UCSD-AML1 (cell line): ENCODE data around the gene SSR2.
"Not testable (repeated sequence)": the region's sequence is repeated elsewhere in the genome, so short reads cannot be mapped to it uniquely, and the experiment has no call there.

Experiments used
- DNase-seq: peaks from one replicate; lab custom pipeline; 2025; ENCODE audit not compliant: unreplicated experiment; lab: John Stamatoyannopoulos, UW

Gene SSR2

GRCh38 chr1:155996166-155996565, 24.6 kb downstream of the SSR2 start:
- DNase-seq, result no peak

GRCh38 chr1:155993595-155993994, 27.2 kb downstream of the SSR2 start:
- no peak for DNase-seq

DNA sequence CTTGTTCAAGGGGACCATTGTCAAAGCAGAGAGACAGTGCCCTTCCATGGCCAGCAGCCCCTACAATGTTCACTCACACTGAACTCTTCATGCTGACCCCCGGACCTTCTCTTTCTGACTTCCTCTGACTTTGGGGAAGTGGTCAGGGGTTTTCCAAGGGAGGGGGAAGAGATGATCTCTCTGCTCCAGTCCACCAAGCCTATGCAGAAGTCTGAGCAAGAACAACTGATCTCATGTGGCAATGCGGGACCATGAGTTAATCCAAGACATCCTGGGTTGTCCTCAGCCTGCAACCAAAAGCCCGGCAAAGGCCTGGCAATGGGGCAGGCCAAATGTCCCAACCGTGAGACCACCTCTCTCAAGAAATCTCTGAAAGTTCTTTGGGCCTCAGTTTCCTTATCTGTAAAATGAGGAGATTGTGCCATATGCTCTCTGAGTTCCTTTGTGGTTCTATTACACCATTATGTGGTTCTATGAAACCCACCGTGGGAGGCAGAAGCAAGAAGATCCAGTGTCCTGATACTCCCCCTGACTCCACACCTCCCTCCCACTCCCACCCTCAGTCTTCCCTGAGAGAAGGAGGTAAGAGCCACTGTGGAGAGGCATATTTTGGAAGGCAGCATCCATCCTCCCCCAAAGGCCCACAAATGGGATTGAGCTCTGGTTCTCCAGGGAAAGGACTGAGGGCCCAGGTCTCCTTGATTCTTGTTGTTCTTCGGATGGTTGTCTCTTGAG, 30.6 kb downstream of the SSR2 start:
- DNase-seq, result peak; percentile 61

GRCh38 chr1:155989242-155990004, 31.3 kb downstream of the SSR2 start:
- DNase-seq, result peak; percentile 81

GRCh38 chr1:155984903-155985645, 35.7 kb downstream of the SSR2 start:
- DNase-seq, result not testable (repeated sequence)

- DNase-seq, result no peak
Measured at GRCh38 chr1:155984341-155984740, 36.4 kb downstream of the SSR2 start.

GRCh38 chr1:155983191-155984024, 37.3 kb downstream of the SSR2 start:
- peak; percentile 54 for DNase-seq

DNA sequence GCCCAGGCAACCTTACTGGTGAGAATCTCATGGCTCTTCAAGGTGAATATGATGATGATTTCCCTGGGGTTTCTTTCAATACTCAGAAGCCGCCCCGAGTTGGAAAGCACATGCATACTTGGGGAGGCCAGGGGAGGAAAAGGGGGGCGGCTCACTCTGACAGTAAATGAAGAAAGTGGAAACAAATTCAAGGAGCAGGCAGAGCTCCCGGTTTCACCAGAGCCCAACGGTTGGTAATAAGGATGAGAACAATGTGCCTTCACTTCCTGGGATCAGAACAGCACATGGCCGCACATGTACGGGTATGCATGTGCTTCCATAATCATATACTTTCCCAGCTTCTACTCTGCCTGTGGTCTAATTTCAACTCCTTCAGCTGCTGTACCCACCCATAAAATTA, 38.6 kb downstream of the SSR2 start:
- DNase-seq, result no peak

GRCh38 chr1:155981266-155982088, 39.3 kb downstream of the SSR2 start:
- peak; percentile 31 for DNase-seq

GRCh38 chr1:155979597-155980343, 41.0 kb downstream of the SSR2 start:
- DNase-seq, result peak; percentile 47

- peak; percentile 68 for DNase-seq
Measured at GRCh38 chr1:155978973-155979429, 41.8 kb downstream of the SSR2 start.

- peak; percentile 93 for DNase-seq
Measured at GRCh38 chr1:155978325-155978972, 42.3 kb downstream of the SSR2 start, which contains the start of gene ARHGEF2. Gene ARHGEF2, minus strand, starts transcription at chr1:155978547. Its CDS starts 120 bp downstream, at chr1:155978427.

DNA sequence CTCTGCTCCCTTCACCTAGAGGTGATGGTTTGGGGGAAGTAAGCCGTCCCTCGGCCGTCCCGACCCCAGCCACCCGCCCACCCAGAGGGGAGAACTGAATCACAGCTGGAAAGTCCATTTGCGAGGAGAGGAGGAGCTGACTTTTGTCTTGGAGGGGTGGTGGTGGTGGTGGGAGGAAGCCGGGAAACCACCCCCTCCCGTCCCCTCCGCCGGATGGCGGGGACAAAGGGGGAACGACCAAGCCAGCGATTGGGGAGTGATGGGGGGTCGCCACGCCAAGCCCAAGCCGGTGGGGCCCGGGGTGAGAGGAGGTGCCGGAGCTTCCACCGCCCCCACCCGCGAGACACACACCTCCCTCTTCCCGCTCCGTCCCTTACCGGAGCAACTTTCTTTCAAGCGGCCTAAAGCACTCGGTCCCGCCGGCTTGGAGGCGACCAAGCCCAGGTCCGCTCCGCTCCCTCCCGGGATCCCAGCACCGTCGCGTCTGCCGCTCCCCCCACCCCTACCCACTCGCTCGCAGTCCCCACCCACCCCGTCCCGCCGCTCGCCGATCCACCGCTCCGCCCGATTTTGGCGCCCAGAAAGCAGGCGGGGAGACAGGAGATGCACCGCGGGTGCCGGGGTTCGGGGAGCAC, 42.9 kb downstream of the SSR2 start:
- peak; percentile 41 for DNase-seq

- no peak for DNase-seq
Measured at GRCh38 chr1:155976913-155977689, 43.6 kb downstream of the SSR2 start.

DNA sequence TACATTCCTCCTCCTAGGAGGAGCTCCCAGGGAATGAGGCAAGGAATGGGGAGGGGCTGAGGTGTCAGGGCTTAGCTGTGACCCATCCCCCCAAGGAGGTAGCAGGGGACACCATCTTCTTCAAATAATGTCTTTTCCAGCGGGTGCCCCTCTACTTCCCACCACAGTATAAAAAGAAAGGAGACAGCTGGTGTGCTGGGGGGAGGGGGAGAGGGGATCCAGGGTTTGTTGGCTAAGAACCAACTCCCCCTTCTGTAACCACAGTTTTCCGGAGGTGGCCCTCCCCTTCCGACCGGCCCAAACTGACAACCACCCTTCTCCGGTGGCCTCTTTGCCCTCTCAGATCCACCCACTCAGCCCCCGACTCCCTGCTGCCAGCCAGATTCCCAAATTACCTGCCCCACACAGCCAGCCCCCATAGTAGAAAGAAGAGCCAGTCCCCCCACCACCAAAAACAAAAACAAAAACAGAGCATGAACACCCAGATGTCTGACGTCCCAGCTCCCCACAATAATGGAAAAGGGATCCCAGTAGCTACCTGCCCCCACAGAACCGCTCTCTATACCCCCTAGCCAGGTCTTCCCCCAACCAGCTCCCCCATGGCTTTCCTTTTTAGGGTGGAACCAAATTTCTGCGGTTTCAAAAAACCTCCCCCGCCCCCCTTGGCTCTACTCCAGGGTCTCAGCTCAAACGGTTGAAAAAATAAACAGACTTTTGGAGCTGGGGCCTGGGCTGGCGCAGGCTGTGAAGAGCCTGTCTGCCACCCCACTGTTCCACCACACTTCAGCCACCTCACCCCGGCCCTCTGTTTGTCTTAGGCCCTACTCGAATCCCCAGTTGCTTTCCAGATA, 44.5 kb downstream of the SSR2 start:
- DNase-seq, result peak; percentile 84

DNA sequence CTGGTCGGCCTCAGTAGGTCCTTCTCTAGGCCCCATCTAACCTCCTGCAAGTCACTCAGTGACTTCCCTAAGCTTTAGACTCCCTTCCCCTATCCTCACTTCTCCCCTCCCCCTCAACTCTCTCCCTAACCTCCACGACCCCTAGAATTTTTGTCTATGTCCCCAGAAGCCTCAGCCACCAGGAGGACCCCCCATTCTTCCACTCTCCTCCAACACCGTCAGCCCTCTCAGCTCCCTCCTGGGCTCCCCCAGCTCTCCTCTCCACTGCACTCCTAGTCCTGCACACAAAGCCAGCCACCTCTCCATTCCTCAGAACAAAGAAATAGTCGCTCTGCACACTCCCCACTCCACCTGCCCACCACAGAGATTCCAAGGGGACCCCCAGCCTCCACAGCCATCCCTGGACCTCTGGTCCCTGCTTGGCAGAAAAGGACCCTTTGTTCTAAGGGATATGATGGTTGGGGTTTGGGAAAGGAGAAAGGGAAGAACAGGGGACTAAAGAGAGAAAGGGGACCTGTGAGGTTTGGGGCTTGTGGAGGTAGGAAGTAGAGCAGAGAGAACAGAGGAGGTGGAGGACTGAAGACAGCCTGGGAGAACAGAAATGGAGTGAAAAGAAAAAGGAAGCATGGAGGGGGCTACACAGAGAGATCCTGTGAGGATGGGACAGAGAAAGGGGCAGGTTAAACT, 45.2 kb downstream of the SSR2 start:
- DNase-seq, result no peak
